Upper lobe of left lung (tissue), 6 donors: ENCODE results near the gene OBSCN. TPM values are rescaled to one million over a fixed set of nuclear protein-coding genes. Genes with fewer than 3 reads are reported as not detected.

Experiments used
- ATAC-seq, 2 donors: fragments of 200-7000 bp; cut with Tn5 transposase; one replicate each; pipeline ENCODE4 v1.9.1; 2022; ENCODE audit warnings: mild to moderate bottlenecking in 2 of 2, moderate library complexity in 2 of 2; ENCODE audit not compliant: low FRiP score in 2 of 2
- DNase-seq, 2 donors: peaks; one replicate each; pipeline ENCODE4 v3.0.0-alpha.2; 2019 to 2020
- H3K27ac ChIP-seq, 4 donors: fragments of 200-600 bp; sonication (generic); one replicate each; pipeline ENCODE4 v1.5.1; 2016 to 2019
- H3K27me3 ChIP-seq, 4 donors: fragments of 200-600 bp; sonication (generic); one replicate each; pipeline ENCODE4 v1.5.1; 2017 to 2019
- H3K36me3 ChIP-seq, 4 donors: fragments of 200-600 bp; sonication (generic); one replicate each; pipeline ENCODE4 v1.5.1; 2016 to 2019
- H3K4me1 ChIP-seq, 4 donors: fragments of 200-600 bp; sonication (generic); one replicate each; pipeline ENCODE4 v1.5.1; 2018 to 2019
- H3K4me3 ChIP-seq, 4 donors: fragments of 200-600 bp; sonication (generic); one replicate each; pipeline ENCODE4 v1.5.1; 2017 to 2019; ENCODE audit warnings: mild to moderate bottlenecking in 2 of 4, moderate library complexity in 1 of 4
- H3K9me3 ChIP-seq, 4 donors: fragments of 200-600 bp; sonication (generic); one replicate each; pipeline ENCODE4 v1.5.1; 2018 to 2019
- EP300 ChIP-seq, 4 donors: sonication (generic); formaldehyde crosslinking; IDR thresholded peaks; one replicate each; pipeline ENCODE4 v1.5.1; 2017; ENCODE audit warnings: antibody characterized with exemption in 4 of 4, control low read depth in 2 of 4
- POLR2A ChIP-seq, 4 donors: fragments of 450-650 bp; IDR thresholded peaks; one replicate each; pipeline ENCODE4 v1.5.1; 2016 to 2017; ENCODE audit warnings: antibody characterized with exemption in 4 of 4, mild to moderate bottlenecking in 2 of 4
- POLR2AphosphoS5 ChIP-seq, 2 donors: sonication (generic); formaldehyde crosslinking; IDR thresholded peaks; one replicate each; pipeline ENCODE4 v1.5.1; 2017; ENCODE audit warnings: antibody characterized with exemption in 2 of 2
- WGBS, 2 donors: methylation state at CpG; one replicate each; pipeline ENCODE4 v1.1.5; 2017 to 2018; 5-methylcytosine and 5-hydroxymethylcytosine counted together
- total RNA-seq, 6 donors: library from RNA; depleted of rRNA in 4 of 6; stranded (reverse); fragments of >200 nt in 4 of 6; gene quantifications; one replicate each; pipeline versions ENCODE4 v1.1.0 to v1.2.1, GENCODE V29; 2016 to 2021
- TF ChIP-seq, protein P1 (sequence below), 6 experiments: fragments of 450-650 bp in 4 of 6; fragments of 200-600 bp in 2 of 6; sonication (generic) in 2 of 6; IDR thresholded peaks; one replicate each; pipeline ENCODE4 v1.5.1; 2016 to 2019; ENCODE audit warnings: antibody characterized with exemption in 6 of 6
- donor health status: DM: no; HTN: no; CAD: no; lungs with moderate emphysema.
- donor health status: DM: no; HTN: yes; CAD: no; lungs with severe emphysema.

OBSCN gene
- total RNA-seq, 6 donors from 2014 or later = 15.7 to 160 (median 47.0) TPM

DNA sequence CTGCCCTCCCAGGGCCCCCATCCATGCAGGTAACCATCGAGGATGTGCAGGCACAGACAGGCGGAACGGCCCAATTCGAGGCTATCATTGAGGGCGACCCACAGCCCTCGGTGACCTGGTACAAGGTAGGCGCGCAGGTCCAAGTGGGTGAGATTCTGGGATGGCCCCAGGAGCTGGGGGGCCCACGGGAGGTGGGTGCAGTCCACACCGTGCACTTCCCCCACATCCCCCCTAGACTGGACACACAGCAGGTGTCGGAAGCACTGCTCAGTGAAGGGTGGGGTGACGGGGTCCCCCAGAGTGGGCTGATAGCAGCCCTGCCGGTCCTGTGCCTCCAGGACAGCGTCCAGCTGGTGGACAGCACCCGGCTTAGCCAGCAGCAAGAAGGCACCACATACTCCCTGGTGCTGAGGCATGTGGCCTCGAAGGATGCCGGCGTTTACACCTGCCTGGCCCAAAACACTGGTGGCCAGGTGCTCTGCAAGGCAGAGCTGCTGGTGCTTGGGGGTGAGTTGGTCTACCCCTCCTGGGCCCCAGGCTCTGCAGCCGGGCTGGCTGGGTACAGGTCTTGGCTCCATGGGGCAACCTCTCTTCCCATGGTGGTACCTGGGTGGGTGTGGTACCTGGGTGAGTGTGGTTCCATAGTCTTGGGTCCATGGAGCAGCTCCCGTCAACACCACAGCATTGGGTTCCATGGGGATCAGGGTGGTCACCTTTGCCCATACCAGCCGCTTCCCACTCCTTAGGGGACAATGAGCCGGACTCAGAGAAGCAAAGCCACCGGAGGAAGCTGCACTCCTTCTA, 158.4 kb downstream of the OBSCN start:
- no peak overlapping the region for H3K4me3 ChIP-seq
- DNase-seq = no peak
- H3K27ac ChIP-seq = no peak overlapping the region
- no peaks in the 10 kb centered on the region for H3K27me3 ChIP-seq
- no peaks in the 10 kb centered on the region for H3K4me1 ChIP-seq
- no peak for ATAC-seq
- 92 to 93% methylated on average over 9 to 23 of the region's 23 CpGs for WGBS, 2 donors
- H3K36me3 ChIP-seq = no peaks in the 10 kb centered on the region
- TF ChIP-seq POLR2AphosphoS5 (IDR thresholded peaks at IDR 0.05) = no peak
- TF ChIP-seq, protein P1, sequence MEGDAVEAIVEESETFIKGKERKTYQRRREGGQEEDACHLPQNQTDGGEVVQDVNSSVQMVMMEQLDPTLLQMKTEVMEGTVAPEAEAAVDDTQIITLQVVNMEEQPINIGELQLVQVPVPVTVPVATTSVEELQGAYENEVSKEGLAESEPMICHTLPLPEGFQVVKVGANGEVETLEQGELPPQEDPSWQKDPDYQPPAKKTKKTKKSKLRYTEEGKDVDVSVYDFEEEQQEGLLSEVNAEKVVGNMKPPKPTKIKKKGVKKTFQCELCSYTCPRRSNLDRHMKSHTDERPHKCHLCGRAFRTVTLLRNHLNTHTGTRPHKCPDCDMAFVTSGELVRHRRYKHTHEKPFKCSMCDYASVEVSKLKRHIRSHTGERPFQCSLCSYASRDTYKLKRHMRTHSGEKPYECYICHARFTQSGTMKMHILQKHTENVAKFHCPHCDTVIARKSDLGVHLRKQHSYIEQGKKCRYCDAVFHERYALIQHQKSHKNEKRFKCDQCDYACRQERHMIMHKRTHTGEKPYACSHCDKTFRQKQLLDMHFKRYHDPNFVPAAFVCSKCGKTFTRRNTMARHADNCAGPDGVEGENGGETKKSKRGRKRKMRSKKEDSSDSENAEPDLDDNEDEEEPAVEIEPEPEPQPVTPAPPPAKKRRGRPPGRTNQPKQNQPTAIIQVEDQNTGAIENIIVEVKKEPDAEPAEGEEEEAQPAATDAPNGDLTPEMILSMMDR (IDR thresholded peaks at IDR 0.05) = no peak
- no peak for TF ChIP-seq POLR2A (IDR thresholded peaks at IDR 0.05)
- no peak for TF ChIP-seq EP300 (IDR thresholded peaks at IDR 0.05)
- H3K9me3 ChIP-seq = no peaks in the 10 kb centered on the region

- 80 to 83% methylated on average over 3 to 20 of the region's 24 CpGs for WGBS, 2 donors
Observed at GRCh38 chr1:228366866-228367741, 159.3 kb downstream of the OBSCN start.

GRCh38 chr1:228367798-228368791, 160.3 kb downstream of the OBSCN start:
- H3K36me3 ChIP-seq = no peaks in the 10 kb centered on the region
- H3K4me3 ChIP-seq = no peak overlapping the region
- H3K4me1 ChIP-seq = peaks cover 0 to 11% (median 2%) of the 10 kb centered on the region in 4 donors
- H3K27ac ChIP-seq = no peak overlapping the region
- no peaks in the 10 kb centered on the region for H3K9me3 ChIP-seq
- no peaks in the 10 kb centered on the region for H3K27me3 ChIP-seq
- 70 to 73% methylated on average over 3 to 20 of the region's 25 CpGs for WGBS, 2 donors
- ATAC-seq = no peak
- no peak for TF ChIP-seq POLR2A (IDR thresholded peaks at IDR 0.05)
- no peak for TF ChIP-seq EP300 (IDR thresholded peaks at IDR 0.05)
- TF ChIP-seq POLR2AphosphoS5 (IDR thresholded peaks at IDR 0.05) = no peak
- peak in 1 of 2 donors; percentile 73 for DNase-seq

More at GRCh38 chr1:228366866-228367741, 159.3 kb downstream of the OBSCN start:
- peaks cover 0 to 1% (median 0%) of the 10 kb centered on the region in 4 donors for H3K4me1 ChIP-seq
- ATAC-seq (no peak), DNase-seq (no peak)
- H3K4me3 ChIP-seq = no peak overlapping the region
- no peak for TF ChIP-seq POLR2A (IDR thresholded peaks at IDR 0.05)
- TF ChIP-seq EP300 (IDR thresholded peaks at IDR 0.05) = no peak
- TF ChIP-seq POLR2AphosphoS5 (IDR thresholded peaks at IDR 0.05) = no peak
- TF ChIP-seq, protein P1 (IDR thresholded peaks at IDR 0.05) = no peak
- no peak overlapping the region for H3K27ac ChIP-seq
- no peaks in the 10 kb centered on the region for H3K36me3 ChIP-seq
- H3K27me3 ChIP-seq = no peaks in the 10 kb centered on the region
- H3K9me3 ChIP-seq = no peaks in the 10 kb centered on the region

GRCh38 chr1:228368801-228369607, 161.2 kb downstream of the OBSCN start:
- Histone ChIP-seq H3K9me3 (no peaks in the 10 kb centered on the region), H3K27ac (no peak overlapping the region), H3K4me3 (no peak overlapping the region), H3K36me3 (no peaks in the 10 kb centered on the region), H3K4me1 (peaks cover 0 to 11% (median 2%) of the 10 kb centered on the region in 4 donors), H3K27me3 (no peaks in the 10 kb centered on the region)
- TF ChIP-seq EP300 (IDR thresholded peaks at IDR 0.05) (no peak), POLR2A (IDR thresholded peaks at IDR 0.05) (no peak), POLR2AphosphoS5 (IDR thresholded peaks at IDR 0.05) (no peak)
- TF ChIP-seq, protein P1 (IDR thresholded peaks at IDR 0.05) = no peak
- 78% methylated on average over 15 of the region's 15 CpGs; no CpG with 5 or more reads in 1 of the 2 donors for WGBS, 2 donors
- no peak for ATAC-seq
- DNase-seq = no peak
